H1 (cell line): ENCODE data around the gene VMP1. TPM values are rescaled to one million over a fixed set of nuclear protein-coding genes. Genes with fewer than 3 reads are reported as not detected.

Experiments
- CBX8 ChIP-seq: fragments of 300-800, 300-1000 bp; sonication (generic); IDR thresholded peaks from 2 replicates; pipeline ENCODE4 v1.7.1; 2016; ENCODE audit warnings: low read depth, low read length, borderline replicate concordance
- CTCF ChIP-seq, 3 experiments: IDR thresholded peaks; 1 replicate in 2 of 3; 2 replicates in 1 of 3; pipeline versions ENCODE4 v1.5.1 to v1.6.1; 2011; ENCODE audit warnings: low read length in 3 of 3, mild to moderate bottlenecking in 3 of 3, inconsistent platforms in 2 of 3, low read depth in 1 of 3, moderate library complexity in 1 of 3; ENCODE audit not compliant: insufficient read depth in 1 of 3; ENCODE audit errors: control extremely low read depth in 1 of 3
- EZH2 ChIP-seq: fragments of 200-600 bp; sonication (generic); IDR thresholded peaks from 2 replicates; pipeline ENCODE4 v1.7.1; 2012; ENCODE audit warnings: low read depth, mild to moderate bottlenecking, moderate library complexity, low read length, inconsistent platforms; ENCODE audit not compliant: severe bottlenecking
- GABPA ChIP-seq: IDR thresholded peaks from 2 replicates; pipeline ENCODE4 v1.6.1; 2011; ENCODE audit warnings: mild to moderate bottlenecking, low read length, moderate library complexity, borderline replicate concordance; ENCODE audit not compliant: insufficient read depth
- ZNF274 ChIP-seq: IDR thresholded peaks from 2 replicates; pipeline ENCODE4 v1.7.0; 2012; ENCODE audit warnings: low read length, borderline replicate concordance; ENCODE audit errors: extremely low read depth
- polyA plus RNA-seq, 7 experiments: library from polyadenylated mRNA; depleted of rRNA in 3 of 7; stranded (reverse) in 5 of 7; unstranded in 2 of 7; fragments of >200 nt in 5 of 7; fragments of 200-250 nt in 2 of 7; gene quantifications; 1 replicate in 5 of 7; 2 replicates in 1 of 7; 4 replicates in 1 of 7; pipeline versions ENCODE4 v1.2.1 to v1.2.3, GENCODE V29; 2011 to 2013; ENCODE audit warnings: missing spikeins in 2 of 7, mixed read lengths in 2 of 7
- total RNA-seq: library from RNA; stranded (reverse); fragmentation: NEBNext Ultra II Directional; extraction: Animal tissue kit (Norgen Biotek cat#: 25700); gene quantifications from 2 replicates; pipeline ENCODE4 v1.2.1, GENCODE V29; 2021
- TF ChIP-seq, protein P1 (sequence below): fragments of 300-600 bp; sonication (generic); IDR thresholded peaks from 2 replicates; pipeline ENCODE4 v1.7.1; 2012; ENCODE audit warnings: low read length, moderate library complexity, mild to moderate bottlenecking, inconsistent platforms; ENCODE audit not compliant: insufficient replicate concordance
- TF ChIP-seq, protein P2 (sequence below): IDR thresholded peaks from 2 replicates; pipeline ENCODE4 v1.6.1; 2012; ENCODE audit warnings: inconsistent platforms

VMP1 gene
- total and polyA plus RNA-seq, 2 of the 8 experiments (the other 6 are each of a cell fraction or from before 2014, with no cell fraction given): 45.0 to 92.7 TPM

DNA sequence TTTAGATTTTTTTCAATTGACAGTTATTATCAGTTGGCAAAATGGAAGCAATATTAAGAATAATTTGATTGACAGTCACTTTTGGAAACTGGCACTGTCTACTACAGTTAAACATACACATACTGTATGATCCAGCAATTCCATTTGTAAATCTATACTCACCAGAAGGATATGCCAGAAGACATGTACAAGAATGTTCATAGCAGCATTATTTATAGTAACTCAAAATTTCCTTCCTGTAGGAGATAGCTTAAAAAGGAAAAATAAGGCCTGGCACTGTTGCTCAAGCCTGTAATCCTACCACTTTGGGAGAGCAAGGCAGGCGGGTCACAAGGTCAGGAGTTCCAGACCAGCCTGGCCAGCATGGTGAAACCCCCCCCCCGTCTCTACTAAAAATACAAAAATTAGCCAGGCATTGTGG, 89.3 kb downstream of the VMP1 start (continued):
- TF ChIP-seq, protein P1, sequence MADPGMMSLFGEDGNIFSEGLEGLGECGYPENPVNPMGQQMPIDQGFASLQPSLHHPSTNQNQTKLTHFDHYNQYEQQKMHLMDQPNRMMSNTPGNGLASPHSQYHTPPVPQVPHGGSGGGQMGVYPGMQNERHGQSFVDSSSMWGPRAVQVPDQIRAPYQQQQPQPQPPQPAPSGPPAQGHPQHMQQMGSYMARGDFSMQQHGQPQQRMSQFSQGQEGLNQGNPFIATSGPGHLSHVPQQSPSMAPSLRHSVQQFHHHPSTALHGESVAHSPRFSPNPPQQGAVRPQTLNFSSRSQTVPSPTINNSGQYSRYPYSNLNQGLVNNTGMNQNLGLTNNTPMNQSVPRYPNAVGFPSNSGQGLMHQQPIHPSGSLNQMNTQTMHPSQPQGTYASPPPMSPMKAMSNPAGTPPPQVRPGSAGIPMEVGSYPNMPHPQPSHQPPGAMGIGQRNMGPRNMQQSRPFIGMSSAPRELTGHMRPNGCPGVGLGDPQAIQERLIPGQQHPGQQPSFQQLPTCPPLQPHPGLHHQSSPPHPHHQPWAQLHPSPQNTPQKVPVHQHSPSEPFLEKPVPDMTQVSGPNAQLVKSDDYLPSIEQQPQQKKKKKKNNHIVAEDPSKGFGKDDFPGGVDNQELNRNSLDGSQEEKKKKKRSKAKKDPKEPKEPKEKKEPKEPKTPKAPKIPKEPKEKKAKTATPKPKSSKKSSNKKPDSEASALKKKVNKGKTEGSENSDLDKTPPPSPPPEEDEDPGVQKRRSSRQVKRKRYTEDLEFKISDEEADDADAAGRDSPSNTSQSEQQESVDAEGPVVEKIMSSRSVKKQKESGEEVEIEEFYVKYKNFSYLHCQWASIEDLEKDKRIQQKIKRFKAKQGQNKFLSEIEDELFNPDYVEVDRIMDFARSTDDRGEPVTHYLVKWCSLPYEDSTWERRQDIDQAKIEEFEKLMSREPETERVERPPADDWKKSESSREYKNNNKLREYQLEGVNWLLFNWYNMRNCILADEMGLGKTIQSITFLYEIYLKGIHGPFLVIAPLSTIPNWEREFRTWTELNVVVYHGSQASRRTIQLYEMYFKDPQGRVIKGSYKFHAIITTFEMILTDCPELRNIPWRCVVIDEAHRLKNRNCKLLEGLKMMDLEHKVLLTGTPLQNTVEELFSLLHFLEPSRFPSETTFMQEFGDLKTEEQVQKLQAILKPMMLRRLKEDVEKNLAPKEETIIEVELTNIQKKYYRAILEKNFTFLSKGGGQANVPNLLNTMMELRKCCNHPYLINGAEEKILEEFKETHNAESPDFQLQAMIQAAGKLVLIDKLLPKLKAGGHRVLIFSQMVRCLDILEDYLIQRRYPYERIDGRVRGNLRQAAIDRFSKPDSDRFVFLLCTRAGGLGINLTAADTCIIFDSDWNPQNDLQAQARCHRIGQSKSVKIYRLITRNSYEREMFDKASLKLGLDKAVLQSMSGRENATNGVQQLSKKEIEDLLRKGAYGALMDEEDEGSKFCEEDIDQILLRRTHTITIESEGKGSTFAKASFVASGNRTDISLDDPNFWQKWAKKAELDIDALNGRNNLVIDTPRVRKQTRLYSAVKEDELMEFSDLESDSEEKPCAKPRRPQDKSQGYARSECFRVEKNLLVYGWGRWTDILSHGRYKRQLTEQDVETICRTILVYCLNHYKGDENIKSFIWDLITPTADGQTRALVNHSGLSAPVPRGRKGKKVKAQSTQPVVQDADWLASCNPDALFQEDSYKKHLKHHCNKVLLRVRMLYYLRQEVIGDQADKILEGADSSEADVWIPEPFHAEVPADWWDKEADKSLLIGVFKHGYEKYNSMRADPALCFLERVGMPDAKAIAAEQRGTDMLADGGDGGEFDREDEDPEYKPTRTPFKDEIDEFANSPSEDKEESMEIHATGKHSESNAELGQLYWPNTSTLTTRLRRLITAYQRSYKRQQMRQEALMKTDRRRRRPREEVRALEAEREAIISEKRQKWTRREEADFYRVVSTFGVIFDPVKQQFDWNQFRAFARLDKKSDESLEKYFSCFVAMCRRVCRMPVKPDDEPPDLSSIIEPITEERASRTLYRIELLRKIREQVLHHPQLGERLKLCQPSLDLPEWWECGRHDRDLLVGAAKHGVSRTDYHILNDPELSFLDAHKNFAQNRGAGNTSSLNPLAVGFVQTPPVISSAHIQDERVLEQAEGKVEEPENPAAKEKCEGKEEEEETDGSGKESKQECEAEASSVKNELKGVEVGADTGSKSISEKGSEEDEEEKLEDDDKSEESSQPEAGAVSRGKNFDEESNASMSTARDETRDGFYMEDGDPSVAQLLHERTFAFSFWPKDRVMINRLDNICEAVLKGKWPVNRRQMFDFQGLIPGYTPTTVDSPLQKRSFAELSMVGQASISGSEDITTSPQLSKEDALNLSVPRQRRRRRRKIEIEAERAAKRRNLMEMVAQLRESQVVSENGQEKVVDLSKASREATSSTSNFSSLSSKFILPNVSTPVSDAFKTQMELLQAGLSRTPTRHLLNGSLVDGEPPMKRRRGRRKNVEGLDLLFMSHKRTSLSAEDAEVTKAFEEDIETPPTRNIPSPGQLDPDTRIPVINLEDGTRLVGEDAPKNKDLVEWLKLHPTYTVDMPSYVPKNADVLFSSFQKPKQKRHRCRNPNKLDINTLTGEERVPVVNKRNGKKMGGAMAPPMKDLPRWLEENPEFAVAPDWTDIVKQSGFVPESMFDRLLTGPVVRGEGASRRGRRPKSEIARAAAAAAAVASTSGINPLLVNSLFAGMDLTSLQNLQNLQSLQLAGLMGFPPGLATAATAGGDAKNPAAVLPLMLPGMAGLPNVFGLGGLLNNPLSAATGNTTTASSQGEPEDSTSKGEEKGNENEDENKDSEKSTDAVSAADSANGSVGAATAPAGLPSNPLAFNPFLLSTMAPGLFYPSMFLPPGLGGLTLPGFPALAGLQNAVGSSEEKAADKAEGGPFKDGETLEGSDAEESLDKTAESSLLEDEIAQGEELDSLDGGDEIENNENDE: no peak
- TF ChIP-seq EZH2 (no peak), ZNF274 (no peak), GABPA (no peak), CTCF (IDR thresholded peaks at IDR 0.05; ENCODE audit: control extremely low read depth in 1 of 3, insufficient read depth in 1 of 3, low read depth in 1 of 3, low read length in 3 of 3) (no peak), CBX8 (no peak)
- TF ChIP-seq, protein P2, sequence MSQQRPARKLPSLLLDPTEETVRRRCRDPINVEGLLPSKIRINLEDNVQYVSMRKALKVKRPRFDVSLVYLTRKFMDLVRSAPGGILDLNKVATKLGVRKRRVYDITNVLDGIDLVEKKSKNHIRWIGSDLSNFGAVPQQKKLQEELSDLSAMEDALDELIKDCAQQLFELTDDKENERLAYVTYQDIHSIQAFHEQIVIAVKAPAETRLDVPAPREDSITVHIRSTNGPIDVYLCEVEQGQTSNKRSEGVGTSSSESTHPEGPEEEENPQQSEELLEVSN: no peak
